Naive thymus-derived CD4-positive, alpha-beta T cell (primary cell): ENCODE results near the gene TMEM116. TPM values are rescaled to one million over a fixed set of nuclear protein-coding genes. Genes with fewer than 3 reads are reported as not detected.

Experiments
- ATAC-seq: fragments of 150-1000 bp; cut with Tn5 transposase; 2 replicates; pipeline ENCODE4 v1.10.0; 2021; ENCODE audit warnings: mild to moderate bottlenecking, moderate library complexity
- CTCF ChIA-PET: fragments of 350-600 bp; sonication (Branson Sonifier 250); formaldehyde crosslinking; loops from one replicate; lab custom pipeline; 2021; ENCODE audit warnings: antibody characterized with exemption; lab: Charles Lee
- POLR2A ChIA-PET: fragments of 350-600 bp; sonication (Branson Sonifier 250); formaldehyde crosslinking; loops from one replicate; lab custom pipeline; 2021; ENCODE audit warnings: antibody characterized with exemption, inconsistent platforms; lab: Charles Lee
- DNase-seq, 9 donors: peaks; one replicate each; pipeline versions ENCODE4 v3.0.0 to v3.0.0-alpha.2; 2020 to 2022; ENCODE audit warnings: mixed read lengths in 1 of 9
- H3K27ac ChIP-seq: one replicate; pipeline ENCODE4 v1.7.0; 2013; ENCODE audit warnings: mild to moderate bottlenecking, low read depth, low read length, moderate library complexity
- H3K27me3 ChIP-seq, 2 donors: one replicate each; pipeline ENCODE4 v1.7.0; 2013; ENCODE audit warnings: low read length in 2 of 2, mild to moderate bottlenecking in 2 of 2, moderate library complexity in 2 of 2; ENCODE audit not compliant: control insufficient read depth in 2 of 2, insufficient read depth in 2 of 2
- H3K36me3 ChIP-seq, 3 experiments: 1 replicate in 2 of 3; 2 replicates in 1 of 3; pipeline ENCODE4 v1.7.0; 2013; ENCODE audit warnings: low read length in 3 of 3, mild to moderate bottlenecking in 3 of 3, moderate library complexity in 1 of 3; ENCODE audit not compliant: insufficient read depth in 3 of 3, control insufficient read depth in 2 of 3
- H3K4me1 ChIP-seq, 2 donors: one replicate each; pipeline ENCODE4 v1.7.0; 2013; ENCODE audit warnings: low read length in 2 of 2, mild to moderate bottlenecking in 2 of 2, moderate library complexity in 1 of 2; ENCODE audit not compliant: control insufficient read depth in 2 of 2, insufficient read depth in 2 of 2
- H3K4me3 ChIP-seq: 2 replicates; pipeline ENCODE4 v1.7.0; 2013; ENCODE audit warnings: mild to moderate bottlenecking, low read length
- H3K9me3 ChIP-seq, 3 experiments: 1 replicate in 2 of 3; 2 replicates in 1 of 3; pipeline ENCODE4 v1.7.0; 2013; ENCODE audit warnings: low read length in 3 of 3; ENCODE audit not compliant: control insufficient read depth in 2 of 3
- H3K27ac Mint-ChIP-seq, 9 donors: one replicate each; pipeline ENCODE4 v1.8.0; 2020 to 2022; ENCODE audit warnings: mixed read lengths in 9 of 9, mild to moderate bottlenecking in 8 of 9, moderate library complexity in 5 of 9, inconsistent platforms in 2 of 9
- H3K27me3 Mint-ChIP-seq, 5 donors: one replicate each; pipeline ENCODE4 v1.8.0; 2021 to 2022; ENCODE audit warnings: mixed read lengths in 5 of 5, mild to moderate bottlenecking in 1 of 5
- H3K36me3 Mint-ChIP-seq, 5 donors: one replicate each; pipeline ENCODE4 v1.8.0; 2020 to 2022; ENCODE audit warnings: mixed read lengths in 5 of 5, mild to moderate bottlenecking in 3 of 5, inconsistent platforms in 1 of 5
- H3K4me1 Mint-ChIP-seq, 7 donors: one replicate each; pipeline ENCODE4 v1.8.0; 2020 to 2022; ENCODE audit warnings: mixed read lengths in 7 of 7, mild to moderate bottlenecking in 3 of 7, inconsistent platforms in 1 of 7
- H3K4me3 Mint-ChIP-seq, 10 donors: one replicate each; pipeline ENCODE4 v1.8.0; 2020 to 2022; ENCODE audit warnings: mild to moderate bottlenecking in 10 of 10, mixed read lengths in 10 of 10, moderate library complexity in 6 of 10, inconsistent platforms in 2 of 10
- H3K9me3 Mint-ChIP-seq, 11 donors: one replicate each; pipeline ENCODE4 v1.8.0; 2020 to 2022; ENCODE audit warnings: mixed read lengths in 11 of 11, mild to moderate bottlenecking in 4 of 11, inconsistent platforms in 1 of 11, moderate library complexity in 1 of 11
- intact Hi-C, 2 donors: fragments of 100-400 bp; cut with micrococcal nuclease; formaldehyde crosslinking; loops; one replicate each; pipeline ENCODE4 v1.15.1; 2023
- polyA plus RNA-seq, 2 donors: library from polyadenylated mRNA; unstranded; fragments of 300-500 nt; fragmentation: Illumina TruSeq; gene quantifications; one replicate each; pipeline ENCODE4 v1.2.3, GENCODE V29; 2021
- total RNA-seq, 6 experiments: library from RNA in 5 of 6; stranded (reverse) in 5 of 6; gene quantifications; 1 replicate in 5 of 6; 2 replicates in 1 of 6; pipeline ENCODE4 v1.2.3 and lab custom pipeline; 2021 to 2026

TMEM116 gene
- total and polyA plus RNA-seq, 7 experiments from 2014 or later, result 8.7 to 29.3 (median 20.1) TPM

GRCh38 chr12:112022241-112023016 is 9.5 kb upstream of the TMEM116 start:
- ChIA-PET CTCF (interaction anchor here (1.0 to 1.1 kb wide), 4 partner anchors 8 to 78 kb away, joined by 3 to 4 read pairs (median 4); no protein-coding TSS in a partner anchor), POLR2A (interaction anchor here (0.8 to 2.9 kb wide), 5 partner anchors 8 to 194 kb away, joined by 3 to 10 read pairs (median 3); partner anchors contain the start of genes ERP29 and TMEM116)
- Histone ChIP-seq H3K4me1 (peaks cover 0 to 24% of the 10 kb centered on the region in 2 donors), H3K27me3 (no peaks in the 10 kb centered on the region), H3K27ac (no peak overlapping the region), H3K4me3 (no peak overlapping the region), H3K9me3 (no peaks in the 10 kb centered on the region), H3K36me3 (peaks cover 0 to 51% (median 10%) of the 10 kb centered on the region in 3 experiments)
- H3K36me3 Mint-ChIP-seq, result peaks cover 4 to 23% (median 18%) of the 10 kb centered on the region in 5 donors
- peak overlapping the region in 7 of 9 donors; percentile 4 to 72 (median 57) for H3K27ac Mint-ChIP-seq
- no peak for DNase-seq
- intact Hi-C loops, result no loop called here
- ATAC-seq, result no peak
- peaks cover 26 to 74% (median 53%) of the 10 kb centered on the region in 7 donors for H3K4me1 Mint-ChIP-seq
- H3K4me3 Mint-ChIP-seq, result no peak overlapping the region
- H3K27me3 Mint-ChIP-seq, result no peaks in the 10 kb centered on the region
- no peaks in the 10 kb centered on the region for H3K9me3 Mint-ChIP-seq

DNA sequence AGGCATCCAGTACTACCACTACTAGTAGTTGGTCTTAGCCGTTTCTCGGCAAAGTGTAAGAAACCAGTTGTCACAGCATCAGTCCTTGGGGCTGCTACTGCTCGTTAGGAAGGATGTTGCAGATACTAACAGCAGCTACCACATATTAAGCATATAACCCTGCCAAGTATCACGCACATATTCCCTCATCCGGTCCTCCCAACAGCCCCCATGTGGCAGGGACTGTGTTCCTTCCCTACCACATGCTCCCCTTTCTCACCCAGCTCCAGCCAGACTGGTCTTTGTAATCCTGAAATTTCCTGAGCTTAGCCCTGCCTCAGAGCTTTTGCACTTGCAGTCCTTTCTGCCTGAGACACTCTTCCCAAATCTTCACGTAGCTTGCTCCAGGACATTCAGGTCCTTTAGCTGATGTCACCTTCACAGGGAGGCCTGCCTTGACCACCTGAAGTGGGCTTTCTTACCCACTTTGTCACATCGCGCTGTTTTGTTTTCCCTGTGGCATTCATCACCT is 8.0 kb upstream of the TMEM116 start:
- Histone ChIP-seq H3K4me1 (peaks cover 0 to 32% of the 10 kb centered on the region in 2 donors), H3K4me3 (no peak overlapping the region), H3K9me3 (no peaks in the 10 kb centered on the region), H3K27ac (no peak overlapping the region), H3K27me3 (no peaks in the 10 kb centered on the region), H3K36me3 (peaks cover 2 to 55% (median 15%) of the 10 kb centered on the region in 3 experiments)
- POLR2A ChIA-PET, result interaction anchor here (0.6 to 2.9 kb wide), 5 partner anchors 8 to 117 kb away, joined by 3 to 10 read pairs (median 4); partner anchors contain the start of genes ERP29 and TMEM116
- H3K36me3 Mint-ChIP-seq, result peaks cover 8 to 30% (median 26%) of the 10 kb centered on the region in 5 donors
- no peaks in the 10 kb centered on the region for H3K27me3 Mint-ChIP-seq
- peak overlapping the region in 5 of 9 donors; percentile 43 to 72 (median 72) for H3K27ac Mint-ChIP-seq
- H3K4me3 Mint-ChIP-seq, result peak overlapping the region in 1 of 10 donors; percentile 18
- ATAC-seq (no peak), DNase-seq (no peak)
- H3K9me3 Mint-ChIP-seq, result peaks cover 0 to 4% (median 0%) of the 10 kb centered on the region in 11 donors
- intact Hi-C loops, result no loop called here
- CTCF ChIA-PET, result interaction anchor here (0.6 to 1.1 kb wide), 2 partner anchors 150 to 261 kb away, joined by 3 read pairs; no protein-coding TSS in a partner anchor
- peaks cover 28 to 76% (median 58%) of the 10 kb centered on the region in 7 donors for H3K4me1 Mint-ChIP-seq

DNA sequence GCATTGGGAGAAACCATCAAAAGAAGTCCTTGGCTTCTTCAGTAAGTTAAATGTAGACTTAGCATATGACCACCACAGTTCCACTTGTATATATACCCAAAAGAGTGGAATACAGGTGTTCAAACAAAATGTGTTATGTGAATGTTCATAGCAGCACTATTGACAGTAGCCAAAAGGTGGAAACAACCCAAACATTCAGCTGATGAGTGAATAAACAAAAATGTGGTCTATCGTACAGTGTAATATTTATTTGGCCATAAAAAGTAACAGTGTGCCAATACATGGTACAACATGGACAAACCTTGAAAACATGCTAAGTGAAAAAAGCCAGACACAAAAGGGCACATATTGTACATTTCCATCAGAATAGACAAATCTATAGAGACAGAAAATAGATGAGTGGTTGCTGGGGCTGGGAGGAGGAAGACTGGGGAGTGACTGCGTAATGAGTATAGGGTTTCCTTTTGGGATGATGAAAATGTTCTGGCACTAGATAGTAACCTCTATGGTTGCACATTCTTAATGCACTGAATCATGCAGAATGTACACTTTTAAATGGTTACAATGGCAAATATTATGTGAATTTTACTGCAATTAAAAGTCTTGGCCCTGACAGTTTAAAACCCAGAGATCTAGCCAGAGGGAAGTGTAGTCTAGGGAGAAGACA is 5.7 kb upstream of the TMEM116 start:
- Histone ChIP-seq H3K9me3 (no peaks in the 10 kb centered on the region), H3K36me3 (peaks cover 4 to 52% (median 17%) of the 10 kb centered on the region in 3 experiments), H3K27me3 (no peaks in the 10 kb centered on the region), H3K4me3 (no peak overlapping the region), H3K4me1 (peaks cover 10 to 40% of the 10 kb centered on the region in 2 donors), H3K27ac (no peak overlapping the region)
- ChIA-PET CTCF (no interaction called here), POLR2A (interaction anchor here (1.2 to 1.3 kb wide), 3 partner anchors 16 to 23 kb away, joined by 3 to 5 read pairs (median 3); no protein-coding TSS in a partner anchor)
- Mint-ChIP-seq H3K36me3 (peaks cover 10 to 34% (median 30%) of the 10 kb centered on the region in 5 donors), H3K4me1 (peaks cover 38 to 78% (median 62%) of the 10 kb centered on the region in 7 donors), H3K4me3 (peak overlapping the region in 5 of 10 donors; percentile 7 to 48 (median 26)), H3K27me3 (no peaks in the 10 kb centered on the region), H3K27ac (peak overlapping the region in 8 of 9 donors; percentile 20 to 88 (median 74)), H3K9me3 (peaks cover 0 to 8% (median 0%) of the 10 kb centered on the region in 11 donors)
- DNase-seq, result no peak
- no peak for ATAC-seq
- intact Hi-C loops, result loop anchor here in 1 of 2 donors (10.0 kb wide), 1 partner anchor 334 kb away; the partner anchor contains the start of genes ACAD10 and BRAP

DNA sequence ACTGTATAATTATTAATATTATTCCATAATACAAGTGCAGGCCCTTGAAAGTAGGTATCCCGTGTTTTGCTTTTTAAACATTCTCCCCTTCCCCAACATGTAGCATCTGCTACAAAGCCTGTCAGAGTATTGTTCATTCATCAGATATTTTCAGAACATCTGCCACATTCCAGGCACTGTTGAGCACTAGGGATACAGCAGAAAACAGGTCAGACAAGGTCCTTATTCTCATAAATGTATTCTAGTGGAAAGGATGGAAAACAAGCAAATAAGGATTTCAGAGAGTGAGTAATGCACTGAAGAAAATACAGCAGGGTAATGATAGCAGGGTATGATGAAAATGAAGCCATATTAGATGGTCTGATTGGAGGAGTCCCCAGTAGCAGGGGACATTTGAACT is 4.1 kb upstream of the TMEM116 start:
- H3K36me3 ChIP-seq, result peaks cover 4 to 45% (median 6%) of the 10 kb centered on the region in 3 experiments
- no peaks in the 10 kb centered on the region for H3K27me3 ChIP-seq
- H3K27ac Mint-ChIP-seq, result peak overlapping the region in 6 of 9 donors; percentile 61 to 88 (median 72)
- no peaks in the 10 kb centered on the region for H3K27me3 Mint-ChIP-seq
- peak overlapping the region in 4 of 10 donors; percentile 9 to 52 (median 20) for H3K4me3 Mint-ChIP-seq
- ChIA-PET POLR2A (interaction anchor here (1.0 to 6.5 kb wide), 4 partner anchors 19 to 72 kb away, joined by 3 to 285 read pairs (median 30); no protein-coding TSS in a partner anchor), CTCF (interaction anchor here (1.6 kb wide), 1 partner anchor 72 kb away, joined by 9 read pairs; no protein-coding TSS in a partner anchor)
- intact Hi-C loops, result loop anchor here in 1 of 2 donors (10.0 kb wide), 1 partner anchor 332 kb away; the partner anchor contains the start of genes ACAD10 and BRAP
- H3K36me3 Mint-ChIP-seq, result peaks cover 10 to 32% (median 28%) of the 10 kb centered on the region in 5 donors
- no peak for ATAC-seq
- H3K4me3 ChIP-seq, result no peak overlapping the region
- no peak overlapping the region for H3K27ac ChIP-seq
- H3K9me3 Mint-ChIP-seq, result peaks cover 0 to 8% (median under 1%) of the 10 kb centered on the region in 11 donors
- H3K9me3 ChIP-seq, result no peaks in the 10 kb centered on the region
- peaks cover 34 to 80% (median 59%) of the 10 kb centered on the region in 7 donors for H3K4me1 Mint-ChIP-seq
- no peak for DNase-seq
- peaks cover 10 to 40% of the 10 kb centered on the region in 2 donors for H3K4me1 ChIP-seq

DNA sequence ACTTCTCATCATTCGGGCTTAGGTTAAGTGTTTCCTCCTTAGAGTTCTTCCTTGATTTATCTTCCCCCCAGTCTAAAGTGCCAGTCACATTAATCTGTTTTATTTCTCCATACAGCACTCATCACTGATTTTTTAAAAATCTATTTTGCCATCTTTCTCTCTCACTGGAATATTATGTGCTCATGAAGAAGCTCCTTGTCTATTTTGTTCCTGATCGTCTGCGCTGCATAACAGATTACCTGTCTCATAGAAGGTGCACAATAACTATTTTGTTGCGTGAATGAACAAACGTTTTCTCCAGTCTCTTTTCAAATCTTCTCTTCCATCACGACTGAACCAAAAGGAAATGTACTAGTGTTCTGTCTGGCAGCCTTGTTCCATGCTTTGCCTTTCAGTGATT is 3.0 kb upstream of the TMEM116 start:
- peaks cover 21 to 47% of the 10 kb centered on the region in 2 donors for H3K4me1 ChIP-seq
- POLR2A ChIA-PET, result interaction anchor here (1.0 to 6.5 kb wide), 3 partner anchors 18 to 71 kb away, joined by 4 to 285 read pairs (median 57); no protein-coding TSS in a partner anchor
- Mint-ChIP-seq H3K27me3 (no peaks in the 10 kb centered on the region), H3K36me3 (peaks cover 10 to 39% (median 33%) of the 10 kb centered on the region in 5 donors), H3K9me3 (peaks cover 0 to 10% (median 4%) of the 10 kb centered on the region in 11 donors), H3K4me1 (peaks cover 42 to 83% (median 67%) of the 10 kb centered on the region in 7 donors), H3K27ac (peak overlapping the region; percentile 3 to 87 (median 76)), H3K4me3 (peak overlapping the region in 9 of 10 donors; percentile 30 to 78 (median 59))
- CTCF ChIA-PET, result interaction anchor here (1.6 kb wide), 1 partner anchor 71 kb away, joined by 9 read pairs; no protein-coding TSS in a partner anchor
- ATAC-seq (no peak), DNase-seq (no peak)
- H3K27me3 ChIP-seq, result no peaks in the 10 kb centered on the region
- H3K36me3 ChIP-seq, result peaks cover 4 to 34% (median 6%) of the 10 kb centered on the region in 3 experiments
- no peak overlapping the region for H3K4me3 ChIP-seq
- H3K27ac ChIP-seq, result peak overlapping the region; percentile 5
- intact Hi-C loops, result loop anchor here in 1 of 2 donors (10.0 kb wide), 1 partner anchor 331 kb away; the partner anchor contains the start of genes ACAD10 and BRAP
- no peaks in the 10 kb centered on the region for H3K9me3 ChIP-seq
